SK-N-SH treated with all-trans-retinoic acid at 6 μM for 48 hours (cell line): ENCODE data around the gene KCTD3.

Experiments used
- ATAC-seq: fragments of 200-7000 bp; cut with Tn5 transposase; 3 replicates; pipeline ENCODE4 v1.9.1; 2020; ENCODE audit warnings: mild to moderate bottlenecking, moderate library complexity
- ARNTL ChIP-seq: fragments of 450-650 bp; formaldehyde crosslinking; IDR thresholded peaks from 2 replicates; pipeline ENCODE4 v1.5.0; 2020; ENCODE audit warnings: low read depth, mild to moderate bottlenecking, moderate library complexity, borderline replicate concordance
- BACH2 ChIP-seq: fragments of 250-450 bp; sonication (Bioruptor Pico); IDR thresholded peaks from 2 replicates; pipeline ENCODE4 v1.9.0; 2021; ENCODE audit warnings: mild to moderate bottlenecking, borderline replicate concordance
- CREB5 ChIP-seq: fragments of 250-450 bp; sonication (Bioruptor Pico); IDR thresholded peaks from 2 replicates; pipeline ENCODE4 v1.5.1; 2020; ENCODE audit warnings: low read depth, mild to moderate bottlenecking, moderate library complexity
- CSRNP3 ChIP-seq: fragments of 250-450 bp; sonication (Bioruptor Pico); IDR thresholded peaks from 2 replicates; pipeline ENCODE4 v1.5.1; 2021; ENCODE audit warnings: mild to moderate bottlenecking, moderate library complexity
- ESRRG ChIP-seq: fragments of 250-450 bp; sonication (Bioruptor Pico); IDR thresholded peaks from 2 replicates; pipeline ENCODE4 v1.6.1; 2021; ENCODE audit warnings: mild to moderate bottlenecking
- GLIS3 ChIP-seq: fragments of 250-450 bp; sonication (Bioruptor Pico); IDR thresholded peaks from 2 replicates; pipeline ENCODE4 v1.5.0; 2020; ENCODE audit warnings: mild to moderate bottlenecking, moderate library complexity
- ISL1 ChIP-seq: fragments of 250-450 bp; sonication (Bioruptor Pico); IDR thresholded peaks from 2 replicates; pipeline ENCODE4 v2.1.2; 2022; ENCODE audit warnings: mild to moderate bottlenecking, moderate library complexity
- OSR1 ChIP-seq: fragments of 250-450 bp; sonication (Bioruptor Pico); IDR thresholded peaks from 2 replicates; pipeline ENCODE4 v1.8.0; 2022; ENCODE audit warnings: moderate library complexity, mild to moderate bottlenecking, inconsistent platforms
- PATZ1 ChIP-seq: fragments of 250-450 bp; sonication (Bioruptor Pico); IDR thresholded peaks from 2 replicates; pipeline ENCODE4 v1.8.0; 2020; ENCODE audit warnings: mild to moderate bottlenecking, moderate library complexity, borderline replicate concordance
- POU6F1 ChIP-seq: fragments of 250-450 bp; sonication (Bioruptor Pico); IDR thresholded peaks from 2 replicates; pipeline ENCODE4 v1.8.0; 2021; ENCODE audit warnings: low read depth, mild to moderate bottlenecking, moderate library complexity, borderline replicate concordance
- PPARA ChIP-seq: fragments of 250-450 bp; sonication (Bioruptor Pico); IDR thresholded peaks from 2 replicates; pipeline ENCODE4 v1.5.0; 2020; ENCODE audit warnings: mild to moderate bottlenecking, borderline replicate concordance
- RARB ChIP-seq: fragments of 250-450 bp; sonication (Bioruptor Pico); IDR thresholded peaks from 2 replicates; pipeline ENCODE4 v1.8.0; 2021; ENCODE audit warnings: mild to moderate bottlenecking, moderate library complexity
- TOX ChIP-seq: fragments of 250-450 bp; sonication (Bioruptor Pico); IDR thresholded peaks from 2 replicates; pipeline ENCODE4 v1.8.0; 2021; ENCODE audit warnings: mild to moderate bottlenecking, moderate library complexity, borderline replicate concordance
- TSHZ2 ChIP-seq: fragments of 250-450 bp; sonication (Bioruptor Pico); IDR thresholded peaks from 2 replicates; pipeline ENCODE4 v1.5.0; 2020; ENCODE audit warnings: mild to moderate bottlenecking, moderate library complexity
- ZC3H10 ChIP-seq: fragments of 250-450 bp; sonication (Bioruptor Pico); IDR thresholded peaks from 2 replicates; pipeline ENCODE4 v1.5.1; 2021; ENCODE audit warnings: mild to moderate bottlenecking, moderate library complexity
- ZFP3 ChIP-seq: fragments of 250-450 bp; sonication (Bioruptor Pico); IDR thresholded peaks from 2 replicates; pipeline ENCODE4 v1.5.0; 2020; ENCODE audit warnings: mild to moderate bottlenecking, moderate library complexity

KCTD3 gene

GRCh38 chr1:215521279-215521678 lies 45.8 kb upstream of the KCTD3 start:
- no peak for TF ChIP-seq PATZ1 (CRISPR knock-in tag)
- TF ChIP-seq ARNTL, result no peak
- TF ChIP-seq ESRRG (CRISPR knock-in tag), result no peak
- TF ChIP-seq ZFP3 (CRISPR knock-in tag), result no peak
- TF ChIP-seq, all 23 proteins: peak for 0
- ATAC-seq, result no peak

GRCh38 chr1:215523128-215523861 lies 43.8 kb upstream of the KCTD3 start:
- peak; percentile 62 for ATAC-seq
- no peak for TF ChIP-seq OSR1
- no peak for TF ChIP-seq PPARA
- TF ChIP-seq TSHZ2 (CRISPR knock-in tag), result no peak
- no peak for TF ChIP-seq ISL1
- no peak for TF ChIP-seq RARB (CRISPR knock-in tag)
- no peak for TF ChIP-seq CSRNP3 (CRISPR knock-in tag)
- no peak for TF ChIP-seq POU6F1 (CRISPR knock-in tag)
- no peak for TF ChIP-seq TOX (CRISPR knock-in tag)
- no peak for TF ChIP-seq BACH2 (CRISPR knock-in tag)
- TF ChIP-seq ARNTL, result no peak
- TF ChIP-seq CREB5 (CRISPR knock-in tag), result no peak
- TF ChIP-seq ZFP3 (CRISPR knock-in tag), result no peak
- no peak for TF ChIP-seq GLIS3 (CRISPR knock-in tag)

- peak; percentile 45 for ATAC-seq
- TF ChIP-seq TOX (CRISPR knock-in tag), result peak; percentile 81; the same call in 1 of the 2 replicates
- no peak for TF ChIP-seq GLIS3 (CRISPR knock-in tag)
These were observed 43.2 kb upstream of the KCTD3 start for GRCh38 chr1:215523906-215524305.

GRCh38 chr1:215526147-215526845 lies 40.8 kb upstream of the KCTD3 start:
- ATAC-seq, result peak; percentile 71

More at GRCh38 chr1:215526147-215526845, 40.8 kb upstream of the KCTD3 start:
- TF ChIP-seq ZC3H10 (CRISPR knock-in tag) (no peak), OSR1 (no peak), ARNTL (no peak), RARB (CRISPR knock-in tag) (no peak), TSHZ2 (CRISPR knock-in tag) (no peak)
